Vagina (tissue), 2 donors: ENCODE measurements around the gene DCTN4. TPM values are rescaled to one million over a fixed set of nuclear protein-coding genes. Genes with fewer than 3 reads are reported as not detected.

ENCODE experiments used
- DNase-seq, 2 donors: peaks; one replicate each; pipeline ENCODE4 v3.0.0-alpha.2; 2017; ENCODE audit errors: extremely low spot score in 2 of 2
- H3K27ac ChIP-seq: fragments of 200-600 bp; sonication (generic); one replicate; pipeline ENCODE4 v1.5.1; 2019
- H3K27me3 ChIP-seq: fragments of 200-600 bp; sonication (generic); one replicate; pipeline ENCODE4 v1.5.1; 2019
- H3K36me3 ChIP-seq, 2 donors: fragments of 200-600 bp; sonication (generic); one replicate each; pipeline ENCODE4 v1.5.1; 2017 to 2019
- H3K4me1 ChIP-seq: fragments of 200-600 bp; sonication (generic); one replicate; pipeline ENCODE4 v1.5.1; 2019
- H3K4me3 ChIP-seq, 2 donors: fragments of 200-600 bp; sonication (generic); 1 replicate in 1 of 2; 2 replicates in 1 of 2; pipeline ENCODE4 v1.5.1; 2016 to 2019
- H3K9me3 ChIP-seq: fragments of 200-600 bp; sonication (generic); one replicate; pipeline ENCODE4 v1.5.1; 2019
- POLR2A ChIP-seq, 2 donors: fragments of 450-650 bp; IDR thresholded peaks; one replicate each; pipeline ENCODE4 v1.6.1; 2017; ENCODE audit warnings: antibody characterized with exemption in 2 of 2, mild to moderate bottlenecking in 2 of 2, moderate library complexity in 2 of 2
- POLR2AphosphoS5 ChIP-seq, 2 donors: sonication (generic); formaldehyde crosslinking; IDR thresholded peaks; one replicate each; pipeline ENCODE4 v1.9.0; 2017; ENCODE audit warnings: antibody characterized with exemption in 2 of 2, mild to moderate bottlenecking in 2 of 2, low read depth in 1 of 2; ENCODE audit not compliant: insufficient read depth in 1 of 2
- intact Hi-C: fragments of 100-400 bp; cut with DNase I; formaldehyde crosslinking; loops from one replicate; pipeline ENCODE4 v1.15.1; 2023
- total RNA-seq: library from RNA; depleted of rRNA; stranded (reverse); fragments of >200 nt; gene quantifications from one replicate; pipeline ENCODE4 v1.2.3, GENCODE V29; 2016
- TF ChIP-seq, protein P1 (sequence below), 3 experiments: fragments of 450-650 bp in 2 of 3; fragments of 200-600 bp in 1 of 3; sonication (generic) in 1 of 3; IDR thresholded peaks; one replicate each; pipeline ENCODE4 v1.5.1; 2017 to 2019; ENCODE audit warnings: antibody characterized with exemption in 3 of 3, mild to moderate bottlenecking in 2 of 3, moderate library complexity in 2 of 3

The DCTN4 gene
- total RNA-seq = 51.3 TPM

- intact Hi-C loops = no loop called here
- peaks cover 0 to 22% of the 10 kb centered on the region in 2 donors for H3K36me3 ChIP-seq
- H3K27ac ChIP-seq = peak within 1 kb of the TSS; percentile 96
- no peaks in the 10 kb centered on the region for H3K9me3 ChIP-seq
- no peaks in the 10 kb centered on the region for H3K27me3 ChIP-seq
- H3K4me3 ChIP-seq = peak within 1 kb of the TSS; percentile 52 to 58
- peaks cover 21% of the 10 kb centered on the region for H3K4me1 ChIP-seq
- TF ChIP-seq POLR2A (IDR thresholded peaks at IDR 0.05) = peak in 1 of 2 donors; percentile 41
- peak; percentile 80 to 92 for TF ChIP-seq POLR2AphosphoS5 (IDR thresholded peaks at IDR 0.05; ENCODE audit: insufficient read depth in 1 of 2, low read depth in 1 of 2)
- TF ChIP-seq, protein P1, sequence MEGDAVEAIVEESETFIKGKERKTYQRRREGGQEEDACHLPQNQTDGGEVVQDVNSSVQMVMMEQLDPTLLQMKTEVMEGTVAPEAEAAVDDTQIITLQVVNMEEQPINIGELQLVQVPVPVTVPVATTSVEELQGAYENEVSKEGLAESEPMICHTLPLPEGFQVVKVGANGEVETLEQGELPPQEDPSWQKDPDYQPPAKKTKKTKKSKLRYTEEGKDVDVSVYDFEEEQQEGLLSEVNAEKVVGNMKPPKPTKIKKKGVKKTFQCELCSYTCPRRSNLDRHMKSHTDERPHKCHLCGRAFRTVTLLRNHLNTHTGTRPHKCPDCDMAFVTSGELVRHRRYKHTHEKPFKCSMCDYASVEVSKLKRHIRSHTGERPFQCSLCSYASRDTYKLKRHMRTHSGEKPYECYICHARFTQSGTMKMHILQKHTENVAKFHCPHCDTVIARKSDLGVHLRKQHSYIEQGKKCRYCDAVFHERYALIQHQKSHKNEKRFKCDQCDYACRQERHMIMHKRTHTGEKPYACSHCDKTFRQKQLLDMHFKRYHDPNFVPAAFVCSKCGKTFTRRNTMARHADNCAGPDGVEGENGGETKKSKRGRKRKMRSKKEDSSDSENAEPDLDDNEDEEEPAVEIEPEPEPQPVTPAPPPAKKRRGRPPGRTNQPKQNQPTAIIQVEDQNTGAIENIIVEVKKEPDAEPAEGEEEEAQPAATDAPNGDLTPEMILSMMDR (IDR thresholded peaks at IDR 0.05) = no peak
- peak in 1 of 2 donors; percentile 99 for DNase-seq
These were observed at the start of gene DCTN4 for GRCh38 chr5:150758531-150759333. DCTN4 (minus strand) TSS chr5:150759017; CDS start chr5:150758993, 24 bp downstream.

DNA sequence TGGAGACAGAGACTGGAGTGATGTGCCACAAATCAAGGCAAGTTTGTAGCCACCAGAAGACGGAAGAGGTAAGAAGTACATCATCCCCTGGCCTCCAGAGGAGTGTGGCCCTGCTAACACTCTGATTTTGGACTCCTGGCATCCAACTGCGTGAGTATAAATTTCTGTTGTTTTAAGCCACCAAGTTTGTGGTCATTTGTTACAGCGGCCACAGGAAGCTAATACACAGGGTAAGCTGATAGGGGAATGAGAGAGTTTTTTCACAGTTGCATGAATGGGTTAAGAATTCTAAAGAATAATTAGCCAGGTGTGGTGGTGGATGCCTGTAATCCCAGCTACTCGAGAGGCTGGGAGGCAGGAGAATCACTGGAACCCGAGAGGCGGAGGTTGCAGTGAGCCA lies 45.6 kb upstream of the DCTN4 start:
- DNase-seq = no peak
- TF ChIP-seq POLR2A (IDR thresholded peaks at IDR 0.05) (no peak), POLR2AphosphoS5 (IDR thresholded peaks at IDR 0.05; ENCODE audit: insufficient read depth in 1 of 2, low read depth in 1 of 2) (no peak)
- TF ChIP-seq, protein P1 (IDR thresholded peaks at IDR 0.05) = no peak
- Histone ChIP-seq H3K36me3 (no peaks in the 10 kb centered on the region), H3K4me1 (no peaks in the 10 kb centered on the region), H3K4me3 (no peak overlapping the region), H3K27me3 (no peaks in the 10 kb centered on the region), H3K27ac (no peak overlapping the region), H3K9me3 (no peaks in the 10 kb centered on the region)
- intact Hi-C loops = no loop called here

GRCh38 chr5:150801117-150801927 lies 42.5 kb upstream of the DCTN4 start:
- intact Hi-C loops = no loop called here

GRCh38 chr5:150797384-150797783 lies 38.6 kb upstream of the DCTN4 start:
- H3K27ac ChIP-seq = no peak overlapping the region
- intact Hi-C loops = no loop called here
- H3K36me3 ChIP-seq = peaks cover 0 to 11% of the 10 kb centered on the region in 2 donors
- TF ChIP-seq POLR2A (IDR thresholded peaks at IDR 0.05) (no peak), POLR2AphosphoS5 (IDR thresholded peaks at IDR 0.05; ENCODE audit: insufficient read depth in 1 of 2, low read depth in 1 of 2) (no peak)
- TF ChIP-seq, protein P1 (IDR thresholded peaks at IDR 0.05) = no peak
- H3K4me3 ChIP-seq = no peak overlapping the region
- no peak for DNase-seq
- no peaks in the 10 kb centered on the region for H3K9me3 ChIP-seq
- no peaks in the 10 kb centered on the region for H3K27me3 ChIP-seq
- no peaks in the 10 kb centered on the region for H3K4me1 ChIP-seq

More at GRCh38 chr5:150801117-150801927, 42.5 kb upstream of the DCTN4 start:
- no peak for DNase-seq
- H3K9me3 ChIP-seq = no peaks in the 10 kb centered on the region
- no peak for TF ChIP-seq POLR2AphosphoS5 (IDR thresholded peaks at IDR 0.05; ENCODE audit: insufficient read depth in 1 of 2, low read depth in 1 of 2)
- TF ChIP-seq, protein P1 (IDR thresholded peaks at IDR 0.05) = peak in 2 of 3 experiments; percentile 33 to 58
- H3K4me1 ChIP-seq = no peaks in the 10 kb centered on the region
- H3K27ac ChIP-seq = peak overlapping the region; percentile 53
- H3K27me3 ChIP-seq = no peaks in the 10 kb centered on the region
- H3K4me3 ChIP-seq = peak overlapping the region; percentile 27 to 33
- no peaks in the 10 kb centered on the region for H3K36me3 ChIP-seq
